CD14-positive monocyte (primary cell): Measurements from ENCODE around the gene LRP8. TPM values are rescaled to one million over a fixed set of nuclear protein-coding genes. Genes with fewer than 3 reads are reported as not detected.
A peak's percentile ranks its signal among the peaks of the same experiment; 100 is the strongest.

Source experiments
- DNase-seq, 3 donors: peaks; one replicate each; pipeline ENCODE4 v3.0.0-alpha.2; 2011 to 2022
- H2AFZ ChIP-seq: 2 replicates; pipeline ENCODE4 v1.6.0; 2012; ENCODE audit warnings: mild to moderate bottlenecking, low read depth, low read length, inconsistent platforms; ENCODE audit not compliant: insufficient read depth, poor library complexity, severe bottlenecking
- H3K27ac ChIP-seq, 2 donors: 1 replicate in 1 of 2; 2 replicates in 1 of 2; pipeline ENCODE4 v1.5.1; 2012 to 2013; ENCODE audit warnings: low read length in 2 of 2, control low read depth in 1 of 2, inconsistent platforms in 1 of 2, low read depth in 1 of 2, mild to moderate bottlenecking in 1 of 2
- H3K27me3 ChIP-seq, 2 donors: one replicate each; pipeline versions ENCODE4 v1.6.0 to v1.6.1; 2011 to 2013; ENCODE audit warnings: low read length in 2 of 2; ENCODE audit not compliant: control insufficient read depth in 2 of 2, insufficient read depth in 2 of 2
- H3K36me3 ChIP-seq, 2 donors: replicated peaks in 1 of 2; 1 replicate in 1 of 2; 2 replicates in 1 of 2; pipeline versions ENCODE4 v1.5.1 to v1.6.1; 2012 to 2013; ENCODE audit warnings: low read length in 2 of 2, control low read depth in 1 of 2, inconsistent platforms in 1 of 2, mild to moderate bottlenecking in 1 of 2; ENCODE audit not compliant: insufficient read depth in 2 of 2, control insufficient read depth in 1 of 2
- H3K4me1 ChIP-seq, 2 donors: 1 replicate in 1 of 2; 2 replicates in 1 of 2; pipeline versions ENCODE4 v1.5.1 to v1.6.1; 2012 to 2013; ENCODE audit warnings: low read length in 2 of 2, control low read depth in 1 of 2, inconsistent platforms in 1 of 2, mild to moderate bottlenecking in 1 of 2, moderate library complexity in 1 of 2; ENCODE audit not compliant: insufficient read depth in 2 of 2, control insufficient read depth in 1 of 2
- H3K4me2 ChIP-seq: replicated peaks from 2 replicates; pipeline ENCODE3; 2012; ENCODE audit warnings: low read length, moderate library complexity, mild to moderate bottlenecking; ENCODE audit not compliant: poor library complexity, severe bottlenecking; ENCODE audit errors: extremely low read depth
- H3K4me3 ChIP-seq, 3 experiments: fragments of 200-600 bp in 1 of 3; sonication (generic) in 1 of 3; replicated peaks in 1 of 3; 1 replicate in 2 of 3; 2 replicates in 1 of 3; pipeline ENCODE4 v1.5.1; 2011 to 2013; ENCODE audit warnings: low read length in 3 of 3, mild to moderate bottlenecking in 3 of 3, control low read depth in 2 of 3, low read depth in 2 of 3, inconsistent platforms in 1 of 3, moderate library complexity in 1 of 3
- H3K79me2 ChIP-seq: 2 replicates; pipeline ENCODE4 v1.6.0; 2012; ENCODE audit warnings: mild to moderate bottlenecking, control low read depth, inconsistent platforms, low read length, moderate library complexity; ENCODE audit not compliant: insufficient read depth
- H3K9ac ChIP-seq: 2 replicates; pipeline ENCODE4 v1.6.0; 2017; ENCODE audit warnings: low read length, mild to moderate bottlenecking; ENCODE audit not compliant: insufficient read depth, poor library complexity, severe bottlenecking
- H3K9me3 ChIP-seq, 2 donors: replicated peaks in 1 of 2; 1 replicate in 1 of 2; 2 replicates in 1 of 2; pipeline versions ENCODE4 v1.5.1 to v1.6.1; 2012 to 2013; ENCODE audit warnings: low read length in 2 of 2, control low read depth in 1 of 2; ENCODE audit not compliant: control insufficient read depth in 1 of 2, insufficient read depth in 1 of 2
- H4K20me1 ChIP-seq: 2 replicates; pipeline ENCODE4 v1.6.0; 2012; ENCODE audit warnings: mild to moderate bottlenecking, low read length, control low read depth, moderate library complexity; ENCODE audit not compliant: insufficient read depth
- H3K27ac Mint-ChIP-seq, 7 donors: one replicate each; pipeline ENCODE4 v1.8.0; 2020; ENCODE audit warnings: mild to moderate bottlenecking in 7 of 7, mixed read lengths in 7 of 7, moderate library complexity in 6 of 7, inconsistent platforms in 2 of 7
- H3K27me3 Mint-ChIP-seq, 3 donors: one replicate each; pipeline ENCODE4 v1.8.0; 2021 to 2022; ENCODE audit warnings: low read depth in 3 of 3, mild to moderate bottlenecking in 3 of 3, mixed read lengths in 3 of 3, moderate library complexity in 3 of 3, inconsistent platforms in 1 of 3
- H3K36me3 Mint-ChIP-seq, 2 donors: one replicate each; pipeline ENCODE4 v1.8.0; 2020; ENCODE audit warnings: mixed read lengths in 2 of 2, inconsistent platforms in 1 of 2, mild to moderate bottlenecking in 1 of 2
- H3K4me1 Mint-ChIP-seq: one replicate; pipeline ENCODE4 v1.8.0; 2020; ENCODE audit warnings: mild to moderate bottlenecking, mixed read lengths
- H3K4me3 Mint-ChIP-seq, 2 donors: one replicate each; pipeline ENCODE4 v1.8.0; 2020; ENCODE audit warnings: mild to moderate bottlenecking in 2 of 2, mixed read lengths in 2 of 2, moderate library complexity in 1 of 2
- H3K9me3 Mint-ChIP-seq, 7 donors: one replicate each; pipeline ENCODE4 v1.8.0; 2020 to 2022; ENCODE audit warnings: mixed read lengths in 7 of 7, mild to moderate bottlenecking in 6 of 7, moderate library complexity in 6 of 7, inconsistent platforms in 2 of 7
- CTCF ChIP-seq: fragments of 200-600 bp; IDR thresholded peaks from one replicate; pipeline ENCODE4 v1.8.0; 2022; ENCODE audit warnings: antibody characterized with exemption, mild to moderate bottlenecking
- WGBS: methylation state at CpG from one replicate; pipeline ENCODE4 v1.1.5; 2013; ENCODE audit warnings: missing lambda C conversion rate; ENCODE audit not compliant: insufficient coverage; 5-methylcytosine and 5-hydroxymethylcytosine counted together
- intact Hi-C, 2 donors: fragments of 100-400 bp; cut with micrococcal nuclease; formaldehyde crosslinking; loops; one replicate each; pipeline versions ENCODE4 v1.15.0 to v1.15.1; 2023
- polyA plus RNA-seq, 3 donors: library from polyadenylated mRNA; depleted of rRNA in 1 of 3; unstranded in 2 of 3; stranded (reverse) in 1 of 3; fragments of 300-500 nt in 2 of 3; fragments of >200 nt in 1 of 3; fragmentation: Illumina TruSeq in 2 of 3; gene quantifications; 1 replicate in 2 of 3; 2 replicates in 1 of 3; pipeline ENCODE4 v1.2.3, GENCODE V29; 2012 to 2021

LRP8 gene
- polyA plus RNA-seq, 3 donors = 0.76 to 11.3 (median 0.95) TPM

GRCh38 chr1:53344921-53345838 is 17.3 kb upstream of the LRP8 start:
- no peak overlapping the region for H3K4me3 ChIP-seq
- DNase-seq = peak in 1 of 3 donors; percentile 1
- TF ChIP-seq CTCF = no peak
- H3K9me3 Mint-ChIP-seq = peaks cover 0 to 5% (median 0%) of the 10 kb centered on the region in 7 donors
- H3K9ac ChIP-seq = no peak overlapping the region
- H3K27me3 Mint-ChIP-seq = peaks cover 0 to 4% (median 3%) of the 10 kb centered on the region in 3 donors
- H3K9me3 ChIP-seq = no peaks in the 10 kb centered on the region
- no peak overlapping the region for H3K4me3 Mint-ChIP-seq
- no peaks in the 10 kb centered on the region for H3K36me3 ChIP-seq
- no peaks in the 10 kb centered on the region for H3K4me1 Mint-ChIP-seq
- no peak overlapping the region for H3K27ac ChIP-seq
- no peaks in the 10 kb centered on the region for H3K4me1 ChIP-seq
- no peak overlapping the region for H3K27ac Mint-ChIP-seq
- 84% methylated on average over 4 of the region's 11 CpGs for WGBS
- H3K36me3 Mint-ChIP-seq = no peaks in the 10 kb centered on the region
- no peaks in the 10 kb centered on the region for H3K79me2 ChIP-seq
- H4K20me1 ChIP-seq = no peaks in the 10 kb centered on the region
- intact Hi-C loops = no loop called here
- H2AFZ ChIP-seq = no peak overlapping the region
- H3K27me3 ChIP-seq = no peaks in the 10 kb centered on the region
- no peak overlapping the region for H3K4me2 ChIP-seq

- no peak overlapping the region for H3K27ac ChIP-seq
- no peak overlapping the region for H3K9ac ChIP-seq
- peak in 1 of 3 donors; percentile 1 for DNase-seq
- H3K36me3 ChIP-seq = no peaks in the 10 kb centered on the region
- TF ChIP-seq CTCF = no peak
- H3K27me3 ChIP-seq = no peaks in the 10 kb centered on the region
- no peak overlapping the region for H3K4me3 ChIP-seq
- no peaks in the 10 kb centered on the region for H3K9me3 ChIP-seq
- Mint-ChIP-seq H3K9me3 (peaks cover 0 to 5% (median 0%) of the 10 kb centered on the region in 7 donors), H3K4me1 (no peaks in the 10 kb centered on the region), H3K27me3 (peaks cover 0 to 5% (median 3%) of the 10 kb centered on the region in 3 donors), H3K4me3 (no peak overlapping the region), H3K36me3 (no peaks in the 10 kb centered on the region), H3K27ac (no peak overlapping the region)
- no peak overlapping the region for H3K4me2 ChIP-seq
- no peaks in the 10 kb centered on the region for H4K20me1 ChIP-seq
- no peaks in the 10 kb centered on the region for H3K79me2 ChIP-seq
- 95% methylated on average over 5 of the region's 9 CpGs for WGBS
- H2AFZ ChIP-seq = no peak overlapping the region
- no peaks in the 10 kb centered on the region for H3K4me1 ChIP-seq
- intact Hi-C loops = no loop called here
Measured at GRCh38 chr1:53343831-53344668, 16.2 kb upstream of the LRP8 start.
